Neutrophil (primary cell): ENCODE measurements around the gene FOXI2.

ENCODE experiments used
- H3K27ac ChIP-seq: fragments of 200-600 bp; sonication (generic); 2 replicates; pipeline ENCODE4 v1.5.1; 2016; ENCODE audit warnings: mild to moderate bottlenecking, moderate library complexity
- H3K27me3 ChIP-seq: fragments of 200-600 bp; sonication (generic); 2 replicates; pipeline ENCODE4 v1.6.0; 2016; ENCODE audit warnings: mild to moderate bottlenecking
- H3K36me3 ChIP-seq: fragments of 200-600 bp; sonication (generic); 2 replicates; pipeline ENCODE4 v1.5.1; 2017
- H3K4me1 ChIP-seq, 2 experiments: fragments of 200-600 bp in 1 of 2; sonication (generic) in 1 of 2; 1 replicate in 1 of 2; 2 replicates in 1 of 2; pipeline versions ENCODE4 v1.5.1 to v1.6.1; 2013 to 2016; ENCODE audit warnings: low read depth in 1 of 2, low read length in 1 of 2, mild to moderate bottlenecking in 1 of 2, moderate library complexity in 1 of 2; ENCODE audit not compliant: control insufficient read depth in 1 of 2, insufficient read depth in 1 of 2
- H3K4me3 ChIP-seq, 2 experiments: fragments of 200-600 bp in 1 of 2; sonication (generic) in 1 of 2; 1 replicate in 1 of 2; 2 replicates in 1 of 2; pipeline ENCODE4 v1.5.1; 2013 to 2016; ENCODE audit warnings: low read depth in 1 of 2, low read length in 1 of 2, mild to moderate bottlenecking in 1 of 2, moderate library complexity in 1 of 2
- H3K9me3 ChIP-seq: fragments of 200-600 bp; sonication (generic); 2 replicates; pipeline ENCODE4 v1.5.1; 2016
- TF ChIP-seq, protein P1 (sequence below): fragments of 200-600 bp; sonication (generic); IDR thresholded peaks from 2 replicates; pipeline ENCODE4 v1.5.1; 2016; ENCODE audit warnings: antibody characterized with exemption

The FOXI2 gene

DNA sequence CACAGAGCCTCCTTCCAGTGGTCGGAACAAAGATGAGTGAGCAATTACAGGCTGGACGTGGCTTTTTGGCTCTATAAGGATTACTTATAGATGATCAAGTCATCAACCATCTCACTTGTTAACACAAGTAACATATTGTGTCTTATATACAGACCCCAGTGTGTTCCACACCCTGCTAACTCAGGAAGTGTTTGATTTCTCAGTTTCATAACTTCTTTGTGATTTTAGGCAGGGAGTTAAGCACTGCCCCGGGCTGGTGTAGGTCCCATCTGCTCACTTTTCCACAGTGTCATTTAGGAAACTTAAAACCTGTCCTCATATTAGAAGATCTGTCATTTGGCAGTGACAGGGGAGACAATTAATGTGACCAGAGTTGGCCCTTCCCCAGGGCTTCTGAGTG is 6.2 kb downstream of the FOXI2 start:
- H3K4me1 ChIP-seq, result no peaks in the 10 kb centered on the region
- TF ChIP-seq, protein P1, sequence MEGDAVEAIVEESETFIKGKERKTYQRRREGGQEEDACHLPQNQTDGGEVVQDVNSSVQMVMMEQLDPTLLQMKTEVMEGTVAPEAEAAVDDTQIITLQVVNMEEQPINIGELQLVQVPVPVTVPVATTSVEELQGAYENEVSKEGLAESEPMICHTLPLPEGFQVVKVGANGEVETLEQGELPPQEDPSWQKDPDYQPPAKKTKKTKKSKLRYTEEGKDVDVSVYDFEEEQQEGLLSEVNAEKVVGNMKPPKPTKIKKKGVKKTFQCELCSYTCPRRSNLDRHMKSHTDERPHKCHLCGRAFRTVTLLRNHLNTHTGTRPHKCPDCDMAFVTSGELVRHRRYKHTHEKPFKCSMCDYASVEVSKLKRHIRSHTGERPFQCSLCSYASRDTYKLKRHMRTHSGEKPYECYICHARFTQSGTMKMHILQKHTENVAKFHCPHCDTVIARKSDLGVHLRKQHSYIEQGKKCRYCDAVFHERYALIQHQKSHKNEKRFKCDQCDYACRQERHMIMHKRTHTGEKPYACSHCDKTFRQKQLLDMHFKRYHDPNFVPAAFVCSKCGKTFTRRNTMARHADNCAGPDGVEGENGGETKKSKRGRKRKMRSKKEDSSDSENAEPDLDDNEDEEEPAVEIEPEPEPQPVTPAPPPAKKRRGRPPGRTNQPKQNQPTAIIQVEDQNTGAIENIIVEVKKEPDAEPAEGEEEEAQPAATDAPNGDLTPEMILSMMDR, result no peak
- no peaks in the 10 kb centered on the region for H3K9me3 ChIP-seq
- no peak overlapping the region for H3K4me3 ChIP-seq
- H3K27ac ChIP-seq, result no peak overlapping the region
- no peaks in the 10 kb centered on the region for H3K36me3 ChIP-seq
- peaks cover 14% of the 10 kb centered on the region for H3K27me3 ChIP-seq

DNA sequence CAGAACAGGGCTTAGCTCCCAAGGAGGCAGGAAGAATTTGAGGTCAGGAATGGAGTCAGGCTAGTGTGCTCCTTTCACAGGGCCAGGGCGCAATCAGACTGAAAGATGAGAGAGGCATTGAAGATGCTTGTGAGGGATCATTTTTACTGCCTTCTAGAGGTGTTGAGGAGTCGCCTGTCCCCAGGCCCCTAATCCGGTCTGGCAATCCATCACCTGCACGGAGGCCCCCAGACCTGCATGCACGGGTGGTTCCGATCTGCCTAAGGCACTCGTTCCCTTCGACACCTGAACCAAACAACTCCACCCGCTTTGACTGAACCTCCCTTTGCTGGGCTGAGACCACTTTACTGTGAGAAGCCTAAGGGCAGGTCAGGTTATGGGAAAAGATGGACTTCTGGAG is 8.0 kb downstream of the FOXI2 start:
- no peaks in the 10 kb centered on the region for H3K36me3 ChIP-seq
- TF ChIP-seq, protein P1, result no peak
- no peaks in the 10 kb centered on the region for H3K27me3 ChIP-seq
- no peak overlapping the region for H3K27ac ChIP-seq
- no peaks in the 10 kb centered on the region for H3K4me1 ChIP-seq
- no peak overlapping the region for H3K4me3 ChIP-seq
- H3K9me3 ChIP-seq, result no peaks in the 10 kb centered on the region

DNA sequence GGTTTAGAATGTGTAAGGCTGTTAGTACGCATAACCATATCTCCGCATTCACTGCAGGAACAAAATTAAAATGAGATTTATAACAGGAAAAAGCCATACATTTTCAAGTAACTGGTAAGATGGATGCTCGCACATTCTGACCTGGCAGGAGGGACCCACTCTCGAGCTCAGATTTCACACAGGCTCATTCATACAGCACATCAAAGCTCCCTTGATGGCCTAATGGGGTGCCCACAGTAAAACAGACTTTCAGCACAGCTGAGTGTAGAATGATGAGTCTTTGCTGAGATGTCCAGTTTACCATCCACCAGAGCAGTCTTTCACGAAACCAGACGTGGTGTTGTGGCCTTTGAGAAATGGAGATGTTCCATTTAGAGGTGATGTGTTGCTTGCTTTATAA is 8.9 kb downstream of the FOXI2 start:
- TF ChIP-seq, protein P1, result no peak
- no peaks in the 10 kb centered on the region for H3K9me3 ChIP-seq
- H3K27ac ChIP-seq, result no peak overlapping the region
- no peaks in the 10 kb centered on the region for H3K4me1 ChIP-seq
- no peaks in the 10 kb centered on the region for H3K27me3 ChIP-seq
- H3K36me3 ChIP-seq, result no peaks in the 10 kb centered on the region
- H3K4me3 ChIP-seq, result no peak overlapping the region

DNA sequence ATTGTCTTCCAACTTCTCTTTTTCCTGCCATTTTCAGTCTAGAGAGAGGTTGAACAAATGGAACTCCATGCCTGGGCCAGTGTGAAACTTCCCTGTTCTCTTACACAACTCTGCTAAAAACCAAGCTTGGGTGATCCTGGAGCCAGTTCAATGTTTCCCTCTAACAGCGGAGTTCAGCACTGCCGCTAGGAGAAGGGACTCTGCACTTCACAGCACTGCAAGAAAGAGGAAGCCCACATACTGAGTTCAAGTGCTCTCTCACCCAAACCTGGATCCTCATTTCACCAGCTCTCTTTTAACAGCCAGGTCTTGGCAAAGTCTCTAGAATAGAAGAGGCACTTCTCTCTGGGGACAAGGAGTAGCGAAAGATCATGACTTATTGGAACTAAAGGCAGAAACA is 18.8 kb downstream of the FOXI2 start:
- Histone ChIP-seq H3K9me3 (no peaks in the 10 kb centered on the region), H3K4me1 (peaks cover 0 to 10% of the 10 kb centered on the region in 2 experiments)
- TF ChIP-seq, protein P1, result no peak

DNA sequence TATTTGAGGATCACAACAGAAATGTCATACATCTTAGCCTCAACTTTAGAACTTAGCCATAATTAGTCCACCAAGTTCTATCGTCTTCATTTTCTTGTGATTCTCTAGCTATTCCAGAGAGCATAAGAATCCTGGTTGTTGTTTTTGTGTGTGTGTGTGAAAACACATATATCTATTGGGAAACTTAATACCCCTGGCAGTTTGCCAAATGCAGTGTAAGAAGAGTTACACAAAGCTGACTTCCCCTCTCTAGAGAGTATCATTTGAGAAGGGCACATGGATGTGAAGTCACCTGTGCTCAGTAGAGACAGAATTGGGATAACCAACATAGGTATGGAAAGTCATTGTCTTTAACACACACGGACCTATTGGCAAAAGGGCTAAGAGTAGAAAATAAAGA is 19.3 kb downstream of the FOXI2 start:
- Histone ChIP-seq H3K9me3 (no peaks in the 10 kb centered on the region), H3K4me3 (no peak overlapping the region), H3K4me1 (peaks cover 0 to 10% of the 10 kb centered on the region in 2 experiments), H3K27ac (no peak overlapping the region), H3K27me3 (peaks cover 6% of the 10 kb centered on the region), H3K36me3 (no peaks in the 10 kb centered on the region)
- TF ChIP-seq, protein P1, result no peak

More for the DNA sequence above, 18.8 kb downstream of the FOXI2 start:
- no peaks in the 10 kb centered on the region for H3K36me3 ChIP-seq
- peaks cover 6% of the 10 kb centered on the region for H3K27me3 ChIP-seq
- H3K4me3 ChIP-seq, result no peak overlapping the region
- no peak overlapping the region for H3K27ac ChIP-seq

DNA sequence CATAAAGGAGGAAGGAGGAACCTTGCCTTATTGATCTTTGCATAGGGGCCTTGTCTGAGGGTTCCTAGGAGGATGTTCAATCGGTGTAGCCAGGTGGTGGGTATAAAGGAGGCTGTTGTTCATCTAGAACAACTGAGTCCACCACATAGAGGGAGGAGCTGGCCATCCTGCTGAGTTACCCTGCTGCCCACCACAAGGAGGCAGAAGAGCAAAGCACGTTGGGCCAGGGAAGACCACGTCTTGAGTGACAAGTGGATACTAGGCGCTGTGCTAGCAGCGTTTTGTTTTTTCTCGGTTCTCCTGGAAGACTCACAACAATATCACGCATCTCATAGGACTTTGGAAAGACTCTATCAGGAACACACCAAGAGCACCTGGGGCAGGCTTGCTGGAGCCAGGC is 20.0 kb downstream of the FOXI2 start:
- H3K27me3 ChIP-seq, result peaks cover 6% of the 10 kb centered on the region
- H3K4me3 ChIP-seq, result no peak overlapping the region
- no peaks in the 10 kb centered on the region for H3K9me3 ChIP-seq
- H3K36me3 ChIP-seq, result no peaks in the 10 kb centered on the region
- H3K4me1 ChIP-seq, result peaks cover 0 to 10% of the 10 kb centered on the region in 2 experiments
- TF ChIP-seq, protein P1, result no peak
- no peak overlapping the region for H3K27ac ChIP-seq
